HFFc6 (cell line): ENCODE measurements around the gene SORBS2. TPM values are rescaled to one million over a fixed set of nuclear protein-coding genes. Genes with fewer than 3 reads are reported as not detected.

ENCODE experiments used
- DNase-seq: peaks from one replicate; pipeline ENCODE4 v3.0.0-alpha.2; 2018
- H3K27ac Mint-ChIP-seq: 2 replicates; pipeline ENCODE4 v1.8.0; 2020; ENCODE audit warnings: mild to moderate bottlenecking, mixed read lengths
- H3K27me3 Mint-ChIP-seq: 2 replicates; pipeline ENCODE4 v1.8.0; 2021; ENCODE audit warnings: mild to moderate bottlenecking, moderate library complexity, mixed read lengths; ENCODE audit not compliant: insufficient read depth
- H3K36me3 Mint-ChIP-seq: 2 replicates; pipeline ENCODE4 v1.8.0; 2021; ENCODE audit warnings: low read depth, mixed read lengths
- H3K4me1 Mint-ChIP-seq: 2 replicates; pipeline ENCODE4 v1.8.0; 2020; ENCODE audit warnings: low read depth, mixed read lengths
- H3K4me3 Mint-ChIP-seq: 2 replicates; pipeline ENCODE4 v1.8.0; 2020; ENCODE audit warnings: mild to moderate bottlenecking, moderate library complexity, mixed read lengths
- H3K9me3 Mint-ChIP-seq: 2 replicates; pipeline ENCODE4 v1.8.0; 2020; ENCODE audit warnings: mild to moderate bottlenecking, mixed read lengths
- CTCF ChIP-seq: fragments of 200-600 bp; sonication (generic); IDR thresholded peaks from 2 replicates; pipeline ENCODE4 v1.5.0; 2021; ENCODE audit warnings: antibody characterized with exemption, mild to moderate bottlenecking
- total RNA-seq, 6 experiments: library from RNA; stranded (reverse); fragmentation: NEBNext Ultra II Directional; extraction: Animal tissue kit (Norgen Biotek cat#: 25700); gene quantifications; 2 replicates in 1 of 6; 3 replicates in 5 of 6; pipeline ENCODE4 v1.2.3, GENCODE V29; 2021

Gene SORBS2
- total RNA-seq, 6 experiments from 2014 or later: 0.48 to 3.6 (median 0.72) TPM

GRCh38 chr4:185819144-185819543 is 7.2 kb upstream of the SORBS2 start:
- H3K27me3 Mint-ChIP-seq: peaks cover 8% of the 10 kb centered on the region
- H3K4me1 Mint-ChIP-seq: no peaks in the 10 kb centered on the region
- no peak for DNase-seq
- H3K27ac Mint-ChIP-seq: no peak overlapping the region
- no peak overlapping the region for H3K4me3 Mint-ChIP-seq
- H3K36me3 Mint-ChIP-seq: no peaks in the 10 kb centered on the region
- no peaks in the 10 kb centered on the region for H3K9me3 Mint-ChIP-seq
- no peak for TF ChIP-seq CTCF

DNA sequence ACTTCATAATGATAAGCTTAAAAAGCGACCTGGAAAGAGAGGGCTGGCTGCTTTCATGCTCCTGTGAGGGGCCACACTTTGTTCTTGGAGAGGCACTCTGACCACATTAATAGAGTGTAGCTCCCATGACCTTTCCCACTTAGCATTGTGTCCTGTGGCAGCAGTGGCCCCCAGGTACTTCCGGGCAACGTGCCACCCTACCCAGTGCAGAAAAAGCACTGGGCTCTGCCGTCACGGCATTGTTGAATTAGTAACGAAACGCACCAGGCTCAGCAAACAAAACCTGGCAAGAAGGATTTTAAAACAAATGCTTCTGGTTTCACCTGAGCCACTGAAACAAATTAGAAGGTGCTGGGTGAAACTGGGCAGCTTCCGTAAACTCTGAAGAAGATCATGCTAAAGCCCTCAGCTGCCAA is 5.4 kb upstream of the SORBS2 start:
- no peak overlapping the region for H3K27ac Mint-ChIP-seq
- H3K36me3 Mint-ChIP-seq: no peaks in the 10 kb centered on the region
- peaks cover 12% of the 10 kb centered on the region for H3K27me3 Mint-ChIP-seq
- DNase-seq: no peak
- no peak for TF ChIP-seq CTCF
- H3K4me3 Mint-ChIP-seq: no peak overlapping the region
- no peaks in the 10 kb centered on the region for H3K4me1 Mint-ChIP-seq
- no peaks in the 10 kb centered on the region for H3K9me3 Mint-ChIP-seq

- Mint-ChIP-seq H3K4me1 (no peaks in the 10 kb centered on the region), H3K9me3 (no peaks in the 10 kb centered on the region), H3K36me3 (no peaks in the 10 kb centered on the region), H3K27me3 (peaks cover 17% of the 10 kb centered on the region), H3K27ac (no peak overlapping the region), H3K4me3 (no peak overlapping the region)
- TF ChIP-seq CTCF: no peak
- no peak for DNase-seq
Observed at GRCh38 chr4:185813133-185813532, 1.1 kb upstream of the SORBS2 start.

DNA sequence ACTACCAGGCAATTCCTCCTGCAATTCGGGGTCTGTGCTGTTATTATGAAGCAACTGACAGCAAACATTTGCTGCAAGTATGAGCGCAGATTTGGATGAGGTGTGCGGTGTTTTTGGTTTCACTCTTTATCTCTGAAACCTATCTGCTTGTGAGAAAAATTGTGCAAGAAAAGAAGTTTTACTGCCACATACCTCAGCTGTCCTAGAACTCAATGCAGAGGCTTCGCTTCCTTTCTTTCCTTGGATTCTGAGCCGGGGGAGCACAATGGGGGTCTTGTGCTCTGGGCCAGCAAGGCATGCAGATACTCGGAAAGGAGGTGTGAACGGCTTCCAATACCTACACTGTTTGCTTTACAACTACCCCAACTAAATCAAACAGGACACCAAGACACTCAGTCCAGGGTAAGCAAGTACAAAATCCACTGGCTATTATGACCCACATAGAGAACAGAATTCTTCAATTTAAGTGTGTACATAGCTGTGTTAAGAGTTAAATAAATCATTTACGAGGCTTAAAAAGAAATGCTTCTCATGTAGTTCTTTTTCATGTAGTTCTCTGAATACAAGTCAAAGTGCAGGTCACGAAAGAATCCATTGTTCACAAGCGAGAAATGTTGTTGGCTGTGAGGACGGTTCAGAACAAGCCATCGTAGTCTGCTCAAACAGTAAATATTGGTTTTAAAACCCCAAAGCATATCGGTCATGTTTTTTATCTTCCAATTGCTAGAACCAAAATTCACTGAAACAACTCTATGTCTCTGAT is 1.1 kb downstream of the SORBS2 start:
- H3K36me3 Mint-ChIP-seq: no peaks in the 10 kb centered on the region
- no peak for DNase-seq
- H3K4me1 Mint-ChIP-seq: no peaks in the 10 kb centered on the region
- H3K27ac Mint-ChIP-seq: no peak overlapping the region
- peaks cover 17% of the 10 kb centered on the region for H3K27me3 Mint-ChIP-seq
- H3K9me3 Mint-ChIP-seq: no peaks in the 10 kb centered on the region
- no peak for TF ChIP-seq CTCF
- H3K4me3 Mint-ChIP-seq: no peak overlapping the region

DNA sequence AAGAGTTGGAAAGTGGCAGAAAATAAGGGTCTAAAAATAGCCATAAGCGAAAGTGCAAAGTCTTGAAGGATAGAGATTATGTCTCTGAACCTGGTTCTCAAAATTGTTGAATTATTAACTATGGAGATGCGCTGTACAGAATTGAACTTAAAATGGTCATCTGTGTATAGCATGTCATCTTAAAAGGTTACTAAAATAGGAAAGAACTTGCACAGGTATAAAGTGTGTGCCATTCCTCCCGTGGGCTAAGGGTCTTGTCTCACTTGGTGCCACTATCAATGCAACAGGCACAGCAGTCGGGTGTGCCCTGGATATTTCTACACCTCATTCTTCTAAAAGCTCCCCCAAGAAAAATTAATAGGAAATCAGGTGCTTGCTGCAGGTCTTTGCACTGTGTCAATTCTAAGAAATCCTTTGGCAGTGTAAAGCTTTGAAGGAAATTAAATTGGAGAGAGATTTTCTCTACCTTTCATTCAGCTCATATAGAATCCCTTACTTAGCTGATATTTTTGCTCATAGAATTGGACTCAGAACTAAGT is 2.4 kb downstream of the SORBS2 start:
- no peak for DNase-seq
- H3K27ac Mint-ChIP-seq: no peak overlapping the region
- H3K4me1 Mint-ChIP-seq: no peaks in the 10 kb centered on the region
- no peak for TF ChIP-seq CTCF
- no peaks in the 10 kb centered on the region for H3K9me3 Mint-ChIP-seq
- no peaks in the 10 kb centered on the region for H3K36me3 Mint-ChIP-seq
- H3K4me3 Mint-ChIP-seq: no peak overlapping the region
- peaks cover 17% of the 10 kb centered on the region for H3K27me3 Mint-ChIP-seq
